NCI-H2029 (cell line): ENCODE data around the gene HNRNPDL.
"Not testable (repeated sequence)": the region's sequence is repeated elsewhere in the genome, so short reads cannot be mapped to it uniquely, and the experiment has no call there.

Experiments used
- DNase-seq: peaks from one replicate; lab custom pipeline; 2025; lab: John Stamatoyannopoulos, UW

HNRNPDL gene

DNA sequence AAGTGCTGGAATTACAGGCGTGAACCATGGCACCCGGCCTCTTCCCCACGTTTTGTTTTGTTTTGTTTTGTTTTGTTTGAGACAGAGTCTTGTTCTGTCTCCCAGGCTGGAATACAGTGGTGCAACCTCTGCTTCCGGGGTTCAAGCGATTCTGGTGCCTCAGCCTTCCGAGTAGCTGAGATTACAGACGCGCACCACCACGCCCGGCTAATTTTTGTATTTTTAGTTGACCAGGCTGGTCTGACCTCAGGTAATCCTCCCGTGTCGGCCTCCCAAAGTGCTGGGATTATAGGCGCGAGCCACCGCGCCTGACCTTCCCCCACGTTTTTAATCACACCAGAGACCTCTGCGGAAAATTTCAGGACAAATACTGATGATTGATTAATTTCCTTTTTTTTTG, 2.3 kb upstream of the HNRNPDL start:
- no peak for DNase-seq

DNA sequence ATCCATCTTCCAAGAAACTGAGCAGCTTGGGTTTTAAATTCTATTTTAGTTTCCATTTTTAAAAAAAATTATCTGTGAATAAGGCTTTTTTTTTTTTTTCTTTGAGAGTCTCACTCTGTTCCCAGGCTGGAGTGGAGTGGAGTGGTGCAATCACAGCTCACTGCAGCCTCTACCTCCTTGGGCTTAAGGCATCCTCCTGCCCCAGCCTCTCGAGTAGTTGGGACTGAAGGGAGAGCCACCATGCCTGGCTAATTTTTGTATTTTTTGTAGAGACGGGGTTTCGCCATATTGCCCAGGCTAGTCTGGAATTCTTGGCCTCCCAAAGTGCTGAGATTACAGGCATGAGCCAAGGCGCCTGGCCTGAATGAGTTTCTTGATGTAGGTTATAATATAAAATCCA, 1.6 kb upstream of the HNRNPDL start:
- DNase-seq = no peak

GRCh38 chr4:82430964-82431745, 893 bp upstream of the HNRNPDL start:
- peak; percentile 64 for DNase-seq

GRCh38 chr4:82429728-82430192, 502 bp downstream of the HNRNPDL start:
- peak; percentile 76 for DNase-seq

DNA sequence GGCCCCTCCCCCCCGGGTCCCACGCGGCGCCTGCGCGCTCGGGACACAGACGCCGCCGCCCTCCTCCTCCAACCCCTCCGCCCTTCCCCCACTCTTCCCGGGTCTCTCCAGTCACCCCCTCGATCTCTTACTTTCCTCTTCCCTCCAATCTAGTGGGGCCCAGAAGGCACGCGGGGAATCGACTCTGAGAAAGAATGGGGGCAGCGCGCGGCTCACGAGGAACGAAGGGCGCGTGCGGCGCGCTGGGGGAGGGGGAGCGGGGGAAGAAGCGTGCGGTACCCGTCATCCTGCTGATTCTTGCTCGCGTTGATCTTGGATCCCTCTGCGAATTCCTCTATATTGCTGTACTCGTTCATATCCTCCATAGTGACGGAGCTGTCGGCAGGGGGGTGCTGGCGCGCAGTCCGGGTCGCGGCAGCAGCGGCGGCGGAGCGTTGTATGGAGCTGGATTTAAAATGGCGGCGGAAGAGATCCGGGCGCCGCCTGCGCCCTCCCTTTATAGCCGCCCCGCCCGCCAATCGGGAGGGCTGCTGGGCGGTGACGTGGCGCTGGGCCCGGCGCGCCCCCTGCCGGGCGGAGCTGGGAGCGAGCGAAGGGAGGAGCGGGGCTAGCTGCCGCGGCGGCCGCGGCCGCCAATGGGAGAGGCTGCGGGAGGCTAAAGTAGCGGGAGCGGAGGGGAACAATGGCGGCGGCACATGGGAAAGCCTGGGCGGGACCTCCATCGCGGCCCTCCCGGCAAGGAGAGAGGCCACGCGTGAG, 1.1 kb downstream of the HNRNPDL start:
- DNase-seq = peak; percentile 89

- no peak for DNase-seq
These were observed 1.7 kb downstream of the HNRNPDL start for GRCh38 chr4:82428526-82428968.

DNA sequence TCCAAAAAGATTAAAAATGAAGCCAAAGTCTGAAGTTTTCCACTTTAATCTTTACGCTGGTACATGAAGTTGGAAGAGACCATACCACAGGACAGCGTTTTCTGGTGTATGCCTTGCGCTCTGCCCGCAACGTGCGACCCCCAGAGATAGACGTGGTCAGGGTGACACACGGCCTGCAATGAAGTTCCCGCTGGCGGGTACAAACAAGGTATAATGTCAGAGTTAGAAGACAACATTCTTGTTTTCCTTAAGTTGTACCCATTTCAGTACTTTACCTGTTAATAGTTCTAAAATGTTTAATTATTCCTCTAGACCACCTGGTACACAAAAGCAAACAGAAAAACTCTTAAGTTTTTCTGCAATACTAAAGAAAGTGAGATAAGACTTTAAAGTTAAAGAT, 4.8 kb downstream of the HNRNPDL start:
- no peak for DNase-seq

DNA sequence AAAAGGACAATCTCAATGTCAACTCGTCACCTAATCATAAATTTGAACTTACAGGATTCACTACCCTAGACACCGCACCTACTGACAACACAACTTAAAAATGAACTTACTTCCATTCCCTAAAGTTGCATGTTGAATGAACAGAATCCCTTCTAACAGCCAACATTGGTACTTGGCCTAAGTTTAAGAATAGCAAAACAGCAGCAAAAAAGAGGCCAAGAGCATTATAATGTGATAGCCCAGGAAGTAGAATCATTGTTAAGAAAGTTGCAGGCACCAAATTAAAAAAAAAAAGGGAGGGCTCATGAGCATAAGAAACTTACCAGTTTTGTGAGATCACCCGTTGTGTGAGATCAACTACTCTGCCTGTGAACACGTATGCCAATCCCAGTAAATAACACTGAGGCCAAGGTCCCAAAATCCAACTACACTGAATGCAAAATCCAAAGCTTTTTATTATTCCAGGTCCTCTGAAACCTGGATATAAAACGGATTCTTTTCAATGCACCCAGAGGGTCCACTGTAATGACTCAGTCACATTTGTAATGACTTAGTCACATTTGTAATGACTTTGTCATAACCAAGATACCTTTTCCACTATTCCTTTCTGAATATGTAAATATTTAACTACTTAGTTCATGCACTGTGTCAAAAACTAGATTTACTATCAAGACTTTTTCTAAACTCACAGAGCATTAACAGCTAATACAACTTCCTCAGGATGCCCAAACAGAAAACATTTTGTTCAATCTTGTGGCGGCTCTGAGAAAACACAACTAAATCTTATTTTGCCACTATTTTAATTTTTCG, 6.8 kb downstream of the HNRNPDL start:
- no peak for DNase-seq

GRCh38 chr4:82422616-82423015, 7.6 kb downstream of the HNRNPDL start:
- no peak for DNase-seq

DNA sequence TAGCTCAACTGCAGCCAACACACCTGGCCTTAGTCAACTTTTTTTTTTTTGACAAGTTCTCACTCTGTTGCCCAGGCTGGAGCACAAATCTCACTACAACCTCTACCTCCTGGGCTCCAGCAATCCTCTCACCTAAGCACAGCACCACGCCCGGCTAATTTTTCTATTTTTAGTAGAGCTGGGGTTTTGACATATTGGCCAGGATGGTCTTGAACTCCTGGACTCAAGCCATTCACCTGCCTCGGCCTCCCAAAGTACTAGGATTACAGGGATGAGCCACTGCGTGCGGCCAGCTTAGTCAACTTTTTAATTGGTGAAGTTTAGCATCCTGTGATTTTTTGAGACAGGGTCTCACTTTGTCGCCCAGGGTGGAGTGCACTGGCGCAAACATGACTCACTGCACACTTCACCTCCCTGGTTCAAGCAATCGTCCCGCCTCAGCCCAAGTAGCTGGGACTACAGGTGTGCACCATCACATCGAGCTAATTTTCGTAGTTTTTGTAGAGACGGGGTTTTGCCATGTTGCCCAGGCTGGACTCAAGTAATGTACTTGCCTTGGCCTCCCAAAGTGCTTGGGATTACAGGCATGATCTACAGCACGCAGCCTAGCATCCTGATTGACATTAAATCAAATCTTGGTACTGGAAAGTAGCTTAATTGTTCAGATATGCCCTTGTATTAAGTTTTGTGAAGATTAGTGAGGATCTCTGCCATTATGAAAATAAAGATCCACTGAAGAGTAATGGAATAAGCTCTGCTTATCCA, 8.3 kb downstream of the HNRNPDL start:
- no peak for DNase-seq

- no peak for DNase-seq
These were observed 10.8 kb downstream of the HNRNPDL start for GRCh38 chr4:82419451-82419850.

DNA sequence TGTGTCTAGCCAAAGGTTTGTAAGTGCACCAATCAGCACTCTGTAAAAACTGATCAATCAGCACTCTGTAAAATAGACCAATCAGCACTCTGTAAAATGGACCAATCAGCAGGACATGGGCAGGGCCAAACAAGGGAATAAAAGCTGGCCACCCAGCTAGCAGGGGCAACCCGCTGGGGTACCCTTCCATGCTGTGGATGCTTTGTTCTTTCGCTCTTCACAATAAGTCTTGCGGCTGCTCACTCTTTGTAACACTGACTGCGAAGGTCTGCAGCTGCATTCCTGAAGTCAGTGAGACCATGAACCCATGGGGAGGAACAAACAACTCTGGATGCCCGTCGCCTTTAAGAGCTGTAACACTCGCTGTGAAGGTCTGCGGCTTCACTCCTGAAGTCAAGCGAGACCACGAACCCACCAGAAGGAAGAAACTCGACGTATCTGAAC, 14.3 kb downstream of the HNRNPDL start:
- no peak for DNase-seq

- not testable (repeated sequence) for DNase-seq
These were observed 15.2 kb downstream of the HNRNPDL start for GRCh38 chr4:82415061-82415460.

- no peak for DNase-seq
These were observed 26.5 kb downstream of the HNRNPDL start for GRCh38 chr4:82403725-82404124.

DNA sequence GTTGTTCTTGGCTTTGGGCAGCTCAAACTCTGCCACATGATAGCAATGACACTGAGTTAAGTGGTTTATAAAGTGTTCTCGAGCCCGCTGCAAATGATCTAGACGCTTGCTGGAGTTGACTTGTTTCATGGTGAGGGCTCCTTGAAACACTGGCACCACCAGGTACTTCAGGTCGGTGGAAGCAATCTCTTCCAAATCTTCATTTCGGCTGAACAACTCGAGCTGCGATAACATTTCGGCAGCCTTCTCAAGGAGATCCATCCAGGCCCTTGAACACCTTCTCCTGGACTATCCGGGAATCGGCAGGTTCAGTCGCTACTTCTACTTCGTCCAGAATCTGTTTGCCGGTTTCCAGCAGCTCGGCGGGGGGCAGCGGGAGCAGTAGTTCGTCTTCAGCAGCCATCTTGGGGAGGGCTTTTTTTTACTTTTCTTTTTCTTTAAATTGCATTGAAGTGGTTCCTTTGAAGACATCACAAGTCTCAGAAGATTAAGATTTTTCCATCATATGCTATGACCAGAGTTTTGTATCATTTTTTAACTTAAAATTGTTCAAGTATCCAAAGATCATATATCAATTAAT, 28.0 kb downstream of the HNRNPDL start:
- DNase-seq = no peak

DNA sequence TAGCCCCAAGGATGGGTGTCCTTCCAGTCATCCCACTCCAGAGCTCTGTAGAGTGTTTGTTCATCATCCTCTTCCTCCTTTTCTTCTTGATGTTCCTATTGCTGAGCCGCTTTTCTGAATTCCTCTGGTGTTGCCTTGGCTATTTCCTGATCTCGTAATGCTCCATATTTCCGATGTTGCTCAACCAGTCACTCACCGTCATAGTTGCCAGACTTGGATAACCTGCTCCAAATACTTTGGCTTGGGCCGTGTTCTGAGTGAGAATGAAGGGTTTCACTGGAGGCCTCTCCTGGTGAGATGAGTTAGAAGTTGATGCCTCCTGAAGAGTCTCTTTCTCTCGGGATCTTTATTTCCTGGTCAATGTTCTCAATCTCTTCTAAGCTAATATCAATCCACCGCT, 28.7 kb downstream of the HNRNPDL start:
- DNase-seq = no peak

GRCh38 chr4:82398263-82398662, 32.0 kb downstream of the HNRNPDL start:
- no peak for DNase-seq

GRCh38 chr4:82397527-82397926, 32.7 kb downstream of the HNRNPDL start:
- DNase-seq = no peak

- no peak for DNase-seq
These were observed 35.4 kb downstream of the HNRNPDL start for GRCh38 chr4:82394896-82395295.

DNA sequence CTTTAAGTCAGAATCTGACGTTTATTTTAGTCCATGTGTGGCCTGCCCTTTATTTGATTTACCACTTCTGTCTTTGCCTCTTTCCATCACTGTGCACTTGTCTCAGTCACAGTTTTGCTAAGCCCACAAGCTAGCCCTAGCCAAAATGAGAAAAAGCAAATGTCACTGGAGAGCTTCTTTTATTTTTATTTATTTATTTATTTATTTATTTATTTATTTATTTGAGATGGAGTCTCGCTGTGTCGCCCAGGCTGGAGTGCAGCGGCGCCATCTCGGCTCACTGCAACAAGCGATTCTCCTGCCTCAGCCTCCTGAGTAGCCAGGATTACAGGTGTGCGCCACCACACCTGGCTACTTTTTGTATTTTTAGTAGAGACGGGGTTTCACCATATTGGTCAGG, 40.2 kb downstream of the HNRNPDL start:
- DNase-seq = not testable (repeated sequence)

GRCh38 chr4:82388405-82388804, 41.9 kb downstream of the HNRNPDL start:
- DNase-seq = no peak
